Measurements from ENCODE around the gene FAM20B. TPM values are rescaled to one million over a fixed set of nuclear protein-coding genes. Genes with fewer than 3 reads are reported as not detected.

FAM20B gene
- total and polyA plus RNA-seq, 2 of the 8 experiments (the other 6 are each of a cell fraction or from before 2014, with no cell fraction given): 8.3 to 36.6 TPM

DNA sequence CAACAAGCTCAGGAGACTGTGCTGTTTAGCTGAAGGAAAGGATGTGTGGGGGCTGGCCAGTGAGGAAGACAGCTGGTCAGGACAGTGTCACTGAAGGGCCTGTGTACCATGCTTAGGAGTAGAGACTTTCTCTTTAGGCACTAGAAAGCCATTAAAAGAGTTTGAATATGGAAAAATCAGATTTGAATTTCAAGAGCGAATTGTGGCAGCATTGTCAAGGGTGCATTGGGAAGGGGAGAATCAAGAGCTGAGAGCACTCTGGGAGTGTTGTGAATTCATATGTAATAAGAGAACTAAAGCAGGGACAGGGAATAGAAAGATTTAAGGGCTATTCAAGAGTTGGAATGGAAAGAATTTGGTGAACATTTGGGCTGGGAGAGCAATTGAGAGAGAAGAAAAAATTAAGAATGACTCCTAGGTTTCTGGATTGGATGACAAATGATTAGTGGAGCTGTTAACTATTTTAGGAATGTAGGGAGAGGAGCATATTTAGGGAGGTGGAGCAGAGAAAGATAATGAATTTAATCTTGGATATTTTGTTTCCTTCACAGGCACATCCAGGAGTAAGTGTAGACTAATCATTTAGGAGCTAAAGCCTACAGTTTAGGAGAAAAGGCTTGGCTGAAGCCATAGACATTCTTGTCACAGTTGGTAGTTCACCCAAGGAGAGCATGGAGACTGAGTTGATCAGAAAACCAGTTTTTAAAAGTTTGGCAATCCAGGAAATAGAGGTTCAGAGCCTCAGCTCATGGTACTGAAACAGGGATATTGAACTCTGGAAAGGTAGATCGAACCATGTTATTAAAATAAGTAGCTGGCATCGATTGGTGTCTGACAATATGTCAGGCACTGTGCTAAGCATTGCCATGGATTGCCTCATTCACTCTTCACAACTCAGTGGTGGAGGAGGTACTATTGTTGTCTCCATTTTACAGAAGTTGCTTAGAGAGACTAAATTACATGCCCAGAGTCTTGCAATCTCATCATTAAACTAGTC, 33.1 kb downstream of the FAM20B start (continued):
- TF ChIP-seq, protein P1, sequence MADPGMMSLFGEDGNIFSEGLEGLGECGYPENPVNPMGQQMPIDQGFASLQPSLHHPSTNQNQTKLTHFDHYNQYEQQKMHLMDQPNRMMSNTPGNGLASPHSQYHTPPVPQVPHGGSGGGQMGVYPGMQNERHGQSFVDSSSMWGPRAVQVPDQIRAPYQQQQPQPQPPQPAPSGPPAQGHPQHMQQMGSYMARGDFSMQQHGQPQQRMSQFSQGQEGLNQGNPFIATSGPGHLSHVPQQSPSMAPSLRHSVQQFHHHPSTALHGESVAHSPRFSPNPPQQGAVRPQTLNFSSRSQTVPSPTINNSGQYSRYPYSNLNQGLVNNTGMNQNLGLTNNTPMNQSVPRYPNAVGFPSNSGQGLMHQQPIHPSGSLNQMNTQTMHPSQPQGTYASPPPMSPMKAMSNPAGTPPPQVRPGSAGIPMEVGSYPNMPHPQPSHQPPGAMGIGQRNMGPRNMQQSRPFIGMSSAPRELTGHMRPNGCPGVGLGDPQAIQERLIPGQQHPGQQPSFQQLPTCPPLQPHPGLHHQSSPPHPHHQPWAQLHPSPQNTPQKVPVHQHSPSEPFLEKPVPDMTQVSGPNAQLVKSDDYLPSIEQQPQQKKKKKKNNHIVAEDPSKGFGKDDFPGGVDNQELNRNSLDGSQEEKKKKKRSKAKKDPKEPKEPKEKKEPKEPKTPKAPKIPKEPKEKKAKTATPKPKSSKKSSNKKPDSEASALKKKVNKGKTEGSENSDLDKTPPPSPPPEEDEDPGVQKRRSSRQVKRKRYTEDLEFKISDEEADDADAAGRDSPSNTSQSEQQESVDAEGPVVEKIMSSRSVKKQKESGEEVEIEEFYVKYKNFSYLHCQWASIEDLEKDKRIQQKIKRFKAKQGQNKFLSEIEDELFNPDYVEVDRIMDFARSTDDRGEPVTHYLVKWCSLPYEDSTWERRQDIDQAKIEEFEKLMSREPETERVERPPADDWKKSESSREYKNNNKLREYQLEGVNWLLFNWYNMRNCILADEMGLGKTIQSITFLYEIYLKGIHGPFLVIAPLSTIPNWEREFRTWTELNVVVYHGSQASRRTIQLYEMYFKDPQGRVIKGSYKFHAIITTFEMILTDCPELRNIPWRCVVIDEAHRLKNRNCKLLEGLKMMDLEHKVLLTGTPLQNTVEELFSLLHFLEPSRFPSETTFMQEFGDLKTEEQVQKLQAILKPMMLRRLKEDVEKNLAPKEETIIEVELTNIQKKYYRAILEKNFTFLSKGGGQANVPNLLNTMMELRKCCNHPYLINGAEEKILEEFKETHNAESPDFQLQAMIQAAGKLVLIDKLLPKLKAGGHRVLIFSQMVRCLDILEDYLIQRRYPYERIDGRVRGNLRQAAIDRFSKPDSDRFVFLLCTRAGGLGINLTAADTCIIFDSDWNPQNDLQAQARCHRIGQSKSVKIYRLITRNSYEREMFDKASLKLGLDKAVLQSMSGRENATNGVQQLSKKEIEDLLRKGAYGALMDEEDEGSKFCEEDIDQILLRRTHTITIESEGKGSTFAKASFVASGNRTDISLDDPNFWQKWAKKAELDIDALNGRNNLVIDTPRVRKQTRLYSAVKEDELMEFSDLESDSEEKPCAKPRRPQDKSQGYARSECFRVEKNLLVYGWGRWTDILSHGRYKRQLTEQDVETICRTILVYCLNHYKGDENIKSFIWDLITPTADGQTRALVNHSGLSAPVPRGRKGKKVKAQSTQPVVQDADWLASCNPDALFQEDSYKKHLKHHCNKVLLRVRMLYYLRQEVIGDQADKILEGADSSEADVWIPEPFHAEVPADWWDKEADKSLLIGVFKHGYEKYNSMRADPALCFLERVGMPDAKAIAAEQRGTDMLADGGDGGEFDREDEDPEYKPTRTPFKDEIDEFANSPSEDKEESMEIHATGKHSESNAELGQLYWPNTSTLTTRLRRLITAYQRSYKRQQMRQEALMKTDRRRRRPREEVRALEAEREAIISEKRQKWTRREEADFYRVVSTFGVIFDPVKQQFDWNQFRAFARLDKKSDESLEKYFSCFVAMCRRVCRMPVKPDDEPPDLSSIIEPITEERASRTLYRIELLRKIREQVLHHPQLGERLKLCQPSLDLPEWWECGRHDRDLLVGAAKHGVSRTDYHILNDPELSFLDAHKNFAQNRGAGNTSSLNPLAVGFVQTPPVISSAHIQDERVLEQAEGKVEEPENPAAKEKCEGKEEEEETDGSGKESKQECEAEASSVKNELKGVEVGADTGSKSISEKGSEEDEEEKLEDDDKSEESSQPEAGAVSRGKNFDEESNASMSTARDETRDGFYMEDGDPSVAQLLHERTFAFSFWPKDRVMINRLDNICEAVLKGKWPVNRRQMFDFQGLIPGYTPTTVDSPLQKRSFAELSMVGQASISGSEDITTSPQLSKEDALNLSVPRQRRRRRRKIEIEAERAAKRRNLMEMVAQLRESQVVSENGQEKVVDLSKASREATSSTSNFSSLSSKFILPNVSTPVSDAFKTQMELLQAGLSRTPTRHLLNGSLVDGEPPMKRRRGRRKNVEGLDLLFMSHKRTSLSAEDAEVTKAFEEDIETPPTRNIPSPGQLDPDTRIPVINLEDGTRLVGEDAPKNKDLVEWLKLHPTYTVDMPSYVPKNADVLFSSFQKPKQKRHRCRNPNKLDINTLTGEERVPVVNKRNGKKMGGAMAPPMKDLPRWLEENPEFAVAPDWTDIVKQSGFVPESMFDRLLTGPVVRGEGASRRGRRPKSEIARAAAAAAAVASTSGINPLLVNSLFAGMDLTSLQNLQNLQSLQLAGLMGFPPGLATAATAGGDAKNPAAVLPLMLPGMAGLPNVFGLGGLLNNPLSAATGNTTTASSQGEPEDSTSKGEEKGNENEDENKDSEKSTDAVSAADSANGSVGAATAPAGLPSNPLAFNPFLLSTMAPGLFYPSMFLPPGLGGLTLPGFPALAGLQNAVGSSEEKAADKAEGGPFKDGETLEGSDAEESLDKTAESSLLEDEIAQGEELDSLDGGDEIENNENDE (IDR thresholded peaks at IDR 0.05; ENCODE audit: insufficient replicate concordance, low read length): no peak
- TF ChIP-seq HDAC6 (IDR thresholded peaks at IDR 0.05; ENCODE audit: low read depth, low read length): no peak
- no peak for TF ChIP-seq CTBP2 (IDR thresholded peaks at IDR 0.05; ENCODE audit: borderline replicate concordance, insufficient read depth, insufficient read length, low read length)
- TF ChIP-seq CBX8 (IDR thresholded peaks at IDR 0.05; ENCODE audit: borderline replicate concordance, low read depth, low read length): no peak
- no peak for TF ChIP-seq SUZ12 (IDR thresholded peaks at IDR 0.05; ENCODE audit: low read length)
- TF ChIP-seq CHD1 (IDR thresholded peaks at IDR 0.05; ENCODE audit: low read depth, low read length): no peak
- TF ChIP-seq ZNF274 (IDR thresholded peaks at IDR 0.05; ENCODE audit: borderline replicate concordance, extremely low read depth, low read length): no peak
- TF ChIP-seq MAFK (IDR thresholded peaks at IDR 0.05; ENCODE audit: low read depth, low read length): no peak
- no peak for TF ChIP-seq CBX5 (IDR thresholded peaks at IDR 0.05; ENCODE audit: low read depth, low read length)
